ENCODE measurements around the gene PRKCE.

Gene PRKCE

GRCh38 chr2:46120792-46121555 lies 469.5 kb downstream of the PRKCE start:
- no peak for DNase-seq (ENCODE audit: low read depth)

DNA sequence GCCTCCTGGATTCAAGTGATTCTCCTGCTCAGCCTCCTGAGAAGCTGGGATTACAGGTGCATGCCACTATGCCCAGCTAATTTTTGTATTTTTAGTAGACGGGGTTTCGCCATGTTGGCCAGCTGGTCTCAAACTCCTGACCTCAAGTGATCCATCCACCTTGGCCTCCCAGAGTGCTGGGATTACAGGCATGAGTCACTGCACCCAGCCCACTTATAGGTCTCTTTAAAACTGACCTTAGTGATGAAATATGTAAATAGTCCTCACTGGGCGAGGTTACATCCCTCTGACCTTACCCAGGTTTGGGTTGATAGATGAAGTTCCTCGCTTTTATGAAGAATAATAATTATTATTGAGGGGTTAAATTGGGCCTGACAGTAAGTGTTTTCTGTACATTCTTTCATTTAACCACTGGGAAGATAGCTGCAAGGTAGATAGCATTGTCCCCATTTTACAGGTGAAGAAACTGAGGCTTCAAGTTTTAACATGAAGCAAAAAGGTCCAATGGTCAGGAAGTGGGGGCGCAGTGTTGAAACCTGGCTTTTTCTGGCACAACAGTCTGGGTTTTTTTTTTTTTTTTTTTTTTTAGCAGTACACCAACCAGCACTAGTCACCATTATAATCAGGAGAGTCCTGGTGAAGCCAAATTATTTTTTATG lies 471.0 kb downstream of the PRKCE start:
- no peak for DNase-seq (ENCODE audit: low read depth)

- DNase-seq (ENCODE audit: low read depth): no peak
Measured at GRCh38 chr2:46123013-46123412, 471.5 kb downstream of the PRKCE start.

- DNase-seq (ENCODE audit: low read depth): no peak
Measured at GRCh38 chr2:46125798-46126197, 474.3 kb downstream of the PRKCE start.

GRCh38 chr2:46126571-46126970 lies 475.1 kb downstream of the PRKCE start:
- no peak for DNase-seq (ENCODE audit: low read depth)

GRCh38 chr2:46127176-46127575 lies 475.7 kb downstream of the PRKCE start:
- no peak for DNase-seq (ENCODE audit: low read depth)

DNA sequence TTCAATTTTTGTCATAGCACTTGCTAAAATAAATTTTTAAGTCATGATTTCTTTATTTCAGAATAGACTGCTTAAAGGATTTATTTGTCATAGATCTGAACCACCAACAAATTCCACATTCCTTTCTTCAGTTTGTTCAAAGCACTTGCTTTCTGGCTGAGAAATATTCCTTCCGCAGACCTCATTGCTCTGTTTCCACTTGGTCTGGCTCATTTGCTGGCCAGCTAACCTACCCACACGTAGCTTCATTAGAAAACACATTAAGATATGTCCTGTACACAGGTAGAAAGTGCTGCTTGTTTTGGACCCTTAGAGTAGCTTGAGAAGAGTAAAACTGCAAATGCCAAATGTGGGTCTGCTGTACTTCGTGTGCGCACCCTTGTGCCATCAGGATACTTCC lies 479.0 kb downstream of the PRKCE start:
- no peak for DNase-seq (ENCODE audit: low read depth)

DNA sequence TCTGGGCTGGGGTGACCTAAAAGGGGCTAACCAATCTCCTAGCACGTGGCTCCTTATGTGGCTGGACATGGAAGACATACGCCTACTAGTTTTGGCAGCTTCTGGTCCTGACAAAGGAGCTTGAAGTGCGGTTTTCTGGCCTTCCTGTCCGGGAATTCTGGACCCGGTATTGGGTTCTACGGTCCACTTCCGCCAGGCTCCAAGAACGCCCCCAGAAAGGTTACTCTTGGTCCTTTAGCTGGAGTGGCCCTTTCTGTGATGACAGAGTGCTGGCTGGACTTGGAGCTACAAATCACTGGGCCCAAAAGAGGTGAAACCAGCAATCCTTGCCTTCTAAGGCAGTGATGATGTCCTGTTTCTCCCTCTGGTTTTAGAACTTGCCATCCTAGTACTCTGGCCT lies 481.5 kb downstream of the PRKCE start:
- DNase-seq (ENCODE audit: low read depth): no peak

GRCh38 chr2:46134531-46135227 lies 483.2 kb downstream of the PRKCE start:
- peak; percentile 46 for DNase-seq (ENCODE audit: low read depth)

DNA sequence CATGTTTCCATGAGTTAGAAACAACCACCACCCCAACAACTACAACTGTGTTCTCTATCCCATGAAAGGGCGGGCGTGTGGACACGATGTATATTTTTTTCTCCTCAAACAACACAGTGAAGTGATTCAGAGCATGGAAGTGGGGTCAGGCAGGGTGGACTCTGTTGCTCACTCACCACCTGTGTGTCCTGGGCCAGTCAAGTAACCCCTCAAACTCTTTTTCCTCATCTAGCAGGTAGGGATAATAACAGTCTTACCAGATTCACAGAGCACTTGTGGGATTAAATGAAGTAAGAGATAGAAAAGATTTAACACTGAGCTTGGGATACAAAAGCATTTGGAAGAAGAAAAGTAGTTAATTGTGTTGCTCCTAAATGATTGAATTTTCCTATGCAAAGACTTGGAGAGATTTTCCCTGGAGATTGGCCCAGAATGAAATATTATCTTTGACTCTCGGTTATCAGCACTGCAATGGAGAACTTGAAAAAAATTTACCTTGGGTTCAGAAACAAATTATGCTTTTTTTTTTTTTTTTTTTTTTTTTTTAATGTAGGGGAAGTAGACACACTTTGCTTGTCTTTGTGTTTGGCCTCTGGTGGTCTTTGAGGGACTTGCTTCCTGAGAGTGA lies 483.9 kb downstream of the PRKCE start:
- no peak for DNase-seq (ENCODE audit: low read depth)

- no peak for DNase-seq (ENCODE audit: low read depth)
Measured at GRCh38 chr2:46135958-46136357, 484.5 kb downstream of the PRKCE start.

DNA sequence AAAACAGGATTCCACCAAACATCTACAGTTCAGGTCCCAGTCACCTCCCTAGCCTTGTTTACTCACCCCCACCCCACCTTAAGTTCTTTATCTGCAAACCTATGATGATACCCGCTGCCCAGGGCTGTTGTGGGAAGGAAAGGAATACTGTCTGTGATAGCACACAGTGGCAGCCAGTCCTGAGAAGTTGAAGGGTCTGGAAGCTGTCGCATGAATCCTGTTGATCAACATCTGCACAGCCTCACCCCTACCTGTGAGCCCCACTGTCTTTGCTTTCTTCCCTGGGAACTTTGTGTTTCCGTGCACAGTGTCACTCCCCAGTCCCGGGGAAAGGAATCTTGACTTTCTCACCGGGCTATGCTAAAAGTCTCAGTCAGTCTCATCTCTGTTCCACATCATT lies 485.0 kb downstream of the PRKCE start:
- no peak for DNase-seq (ENCODE audit: low read depth)

DNA sequence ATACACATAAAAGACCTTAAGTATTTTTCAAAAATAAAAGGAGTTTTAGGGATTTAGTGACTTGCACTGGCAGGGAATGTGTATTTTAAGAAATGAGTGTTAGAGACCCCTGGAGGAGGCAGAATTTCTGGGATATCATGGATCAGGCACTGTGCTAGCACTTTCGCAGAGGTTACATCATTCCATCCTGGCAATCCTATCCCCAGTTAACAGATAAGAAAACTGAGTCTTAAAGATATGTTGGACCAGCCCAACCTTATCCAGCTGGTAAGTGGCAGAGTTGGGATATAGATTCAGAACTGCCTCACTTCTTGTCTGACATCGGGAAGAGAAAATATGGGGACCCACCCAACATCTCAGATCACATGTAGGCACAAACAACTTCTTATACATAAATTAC lies 485.5 kb downstream of the PRKCE start:
- no peak for DNase-seq (ENCODE audit: low read depth)

DNA sequence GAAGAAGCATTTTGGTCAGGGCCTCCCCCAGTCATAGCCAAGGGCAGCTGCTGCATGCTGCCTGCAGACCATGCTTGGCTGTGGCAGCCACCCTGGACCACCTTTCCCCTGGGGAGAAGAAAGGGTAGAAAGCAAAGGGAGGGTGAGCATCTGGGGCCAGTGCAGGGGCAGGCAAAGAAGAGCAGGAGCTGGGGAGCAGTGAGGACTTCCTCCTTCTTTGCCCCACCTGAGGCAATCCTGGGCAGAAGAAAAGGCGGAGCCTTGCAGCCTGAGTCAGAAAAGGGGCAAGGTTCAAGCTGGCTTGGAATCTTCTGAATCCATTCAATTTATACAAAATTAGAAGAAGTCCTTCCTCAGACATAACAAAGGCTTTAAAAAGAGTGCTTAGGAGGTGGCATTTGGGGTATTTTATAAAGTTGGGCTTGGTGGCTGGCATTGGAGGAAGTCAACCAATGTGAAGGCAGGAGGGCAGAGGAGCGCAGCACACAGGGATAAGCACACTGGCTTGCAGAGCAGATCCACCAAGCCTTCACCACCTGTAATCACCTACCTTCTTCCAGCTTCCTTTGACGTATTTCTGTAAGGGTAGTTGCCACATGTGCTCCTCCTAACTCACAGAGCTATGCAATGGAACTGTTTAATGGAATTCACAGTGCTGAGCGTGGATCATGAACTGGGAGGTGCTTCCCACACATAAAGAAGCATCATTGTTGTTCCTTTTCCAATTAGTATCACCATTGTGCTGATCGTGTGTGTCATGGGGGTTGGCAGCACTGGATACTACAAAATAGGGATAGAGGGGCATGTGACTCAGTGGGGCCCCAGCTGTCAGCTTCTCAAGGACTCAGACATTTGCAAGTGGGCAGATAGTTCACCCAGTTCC lies 491.3 kb downstream of the PRKCE start:
- no peak for DNase-seq (ENCODE audit: low read depth)

DNA sequence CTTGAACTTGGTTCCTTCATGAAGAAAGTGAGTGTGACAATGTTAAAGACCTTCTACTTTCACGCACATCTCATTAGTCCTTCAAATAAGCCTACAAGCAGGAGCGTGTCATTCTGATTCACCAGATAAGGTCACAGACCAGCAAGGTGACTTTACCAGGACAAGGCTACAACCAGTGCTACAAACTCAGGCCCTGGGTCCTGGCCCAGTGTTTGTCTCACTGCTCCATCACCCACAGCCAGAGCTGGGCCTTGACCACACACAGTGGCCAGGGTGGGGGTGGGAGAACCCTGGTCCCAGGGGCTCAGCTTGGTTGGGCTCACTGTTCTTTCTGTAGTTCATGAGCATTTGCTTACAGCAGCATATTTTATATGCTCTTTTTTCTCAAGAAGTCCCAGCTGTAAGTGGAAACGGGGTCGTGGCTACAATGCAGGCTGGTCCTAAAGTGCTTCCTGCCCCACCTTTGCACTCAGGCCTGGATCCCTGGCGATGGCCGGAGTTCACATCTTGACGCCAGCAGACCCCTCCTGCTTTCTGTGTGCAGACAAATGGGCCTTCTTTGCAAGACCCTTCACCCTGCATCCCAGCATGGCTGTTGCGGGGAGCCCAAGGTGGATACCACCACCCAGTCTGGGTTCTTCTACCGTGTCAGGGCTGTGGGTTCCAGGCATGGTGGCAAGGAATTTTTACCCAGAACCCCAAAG lies 492.1 kb downstream of the PRKCE start:
- DNase-seq (ENCODE audit: low read depth): no peak

GRCh38 chr2:46144133-46144800 lies 492.8 kb downstream of the PRKCE start:
- no peak for DNase-seq (ENCODE audit: low read depth)

DNA sequence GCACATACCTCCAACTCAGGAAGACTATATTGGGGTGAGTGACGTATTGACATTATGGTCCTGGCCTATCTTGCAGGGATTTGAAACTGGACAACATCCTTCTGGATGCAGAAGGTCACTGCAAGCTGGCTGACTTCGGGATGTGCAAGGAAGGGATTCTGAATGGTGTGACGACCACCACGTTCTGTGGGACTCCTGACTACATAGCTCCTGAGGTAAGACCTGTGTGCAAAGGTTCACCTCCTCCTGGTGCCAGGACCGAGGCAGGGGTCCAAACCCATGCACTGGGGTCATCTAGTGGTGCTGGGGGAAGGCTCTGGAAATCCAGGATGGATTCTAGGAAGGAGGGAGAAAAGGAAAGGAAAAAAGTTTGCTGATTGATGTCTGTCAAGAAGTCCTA lies 493.5 kb downstream of the PRKCE start:
- DNase-seq (ENCODE audit: low read depth): no peak

GRCh38 chr2:46145840-46146239 lies 494.4 kb downstream of the PRKCE start:
- no peak for DNase-seq (ENCODE audit: low read depth)

GRCh38 chr2:46146866-46147502 lies 495.5 kb downstream of the PRKCE start:
- no peak for DNase-seq (ENCODE audit: low read depth)

Measured in GM04503 (cell line).